ENCODE measurements around the gene HCAR2.

Gene HCAR2

GRCh38 chr12:122749569-122750332 lies 46.6 kb upstream of the HCAR2 start:
- no peak overlapping the region for H3K27ac ChIP-seq (ENCODE audit: low read length, poor library complexity, severe bottlenecking)
- no peak overlapping the region for H3K18ac ChIP-seq (ENCODE audit: low read depth in 1 of 2, low read length in 2 of 2)
- no peak overlapping the region for H3K14ac ChIP-seq (ENCODE audit: low read length in 2 of 2)
- no peaks in the 10 kb centered on the region for H3K27me3 ChIP-seq (ENCODE audit: control insufficient read depth in 1 of 2, insufficient read depth in 1 of 2, low read length in 2 of 2)
- no peak overlapping the region for H3K23ac ChIP-seq (ENCODE audit: low read length in 2 of 2)
- no peak overlapping the region for H2BK15ac ChIP-seq (ENCODE audit: low read depth, poor library complexity, severe bottlenecking)
- H3K9ac ChIP-seq (ENCODE audit: low read length) = no peak overlapping the region
- H3K4ac ChIP-seq (ENCODE audit: low read depth in 1 of 2, low read length in 2 of 2) = no peak overlapping the region
- no peak for DNase-seq
- H2BK5ac ChIP-seq (ENCODE audit: low read depth, low read length, poor library complexity, severe bottlenecking) = no peak overlapping the region
- H2AFZ ChIP-seq (ENCODE audit: low read depth, low read length) = no peak overlapping the region
- WGBS = 91% methylated on average over 5 of the region's 6 CpGs
- H2BK12ac ChIP-seq (ENCODE audit: low read length in 2 of 2) = no peak overlapping the region
- H3K79me1 ChIP-seq (replicated peaks; ENCODE audit: low read length, poor library complexity, severe bottlenecking) = no peaks in the 10 kb centered on the region
- no peak overlapping the region for H3K4me3 ChIP-seq (ENCODE audit: insufficient read depth in 1 of 2, low read depth in 1 of 2, low read length in 2 of 2)
- H2AK5ac ChIP-seq (ENCODE audit: low read length, severe bottlenecking) = no peak overlapping the region
- no peak overlapping the region for H4K91ac ChIP-seq (ENCODE audit: low read length)
- H3K9me3 ChIP-seq (ENCODE audit: control insufficient read depth, low read length) = no peaks in the 10 kb centered on the region
- peaks cover 2 to 10% of the 10 kb centered on the region in 2 experiments for H3K36me3 ChIP-seq (ENCODE audit: control insufficient read depth in 1 of 2, insufficient read depth in 2 of 2, low read depth in 1 of 2, low read length in 2 of 2)
- no peak overlapping the region for H3K4me2 ChIP-seq (ENCODE audit: low read length, poor library complexity, severe bottlenecking)
- peaks cover 7% of the 10 kb centered on the region for H3K4me1 ChIP-seq (ENCODE audit: control insufficient read depth, insufficient read depth, low read depth, low read length)
- H2BK120ac ChIP-seq (ENCODE audit: low read depth, low read length) = no peak overlapping the region
- no peak overlapping the region for H4K8ac ChIP-seq (ENCODE audit: low read length)

- WGBS = 91% methylated on average over 6 of the region's 9 CpGs
- Histone ChIP-seq H3K4me2 (ENCODE audit: low read length, poor library complexity, severe bottlenecking) (no peak overlapping the region), H2BK120ac (ENCODE audit: low read depth, low read length) (no peak overlapping the region), H3K27ac (ENCODE audit: low read length, poor library complexity, severe bottlenecking) (no peak overlapping the region), H2BK12ac (ENCODE audit: low read length in 2 of 2) (no peak overlapping the region), H2AK5ac (ENCODE audit: low read length, severe bottlenecking) (no peak overlapping the region), H2BK15ac (ENCODE audit: low read depth, poor library complexity, severe bottlenecking) (no peak overlapping the region), H4K8ac (ENCODE audit: low read length) (no peak overlapping the region), H3K14ac (ENCODE audit: low read length in 2 of 2) (no peak overlapping the region), H3K4me3 (ENCODE audit: insufficient read depth in 1 of 2, low read depth in 1 of 2, low read length in 2 of 2) (no peak overlapping the region), H2AFZ (ENCODE audit: low read depth, low read length) (no peak overlapping the region), H3K79me1 (replicated peaks; ENCODE audit: low read length, poor library complexity, severe bottlenecking) (no peaks in the 10 kb centered on the region), H3K36me3 (ENCODE audit: control insufficient read depth in 1 of 2, insufficient read depth in 2 of 2, low read depth in 1 of 2, low read length in 2 of 2) (no peaks in the 10 kb centered on the region), H3K27me3 (ENCODE audit: control insufficient read depth in 1 of 2, insufficient read depth in 1 of 2, low read length in 2 of 2) (no peaks in the 10 kb centered on the region), H3K4me1 (ENCODE audit: control insufficient read depth, insufficient read depth, low read depth, low read length) (peaks cover 3% of the 10 kb centered on the region), H3K4ac (ENCODE audit: low read depth in 1 of 2, low read length in 2 of 2) (no peak overlapping the region), H3K9me3 (ENCODE audit: control insufficient read depth, low read length) (no peaks in the 10 kb centered on the region), H4K91ac (ENCODE audit: low read length) (no peak overlapping the region), H2BK5ac (ENCODE audit: low read depth, low read length, poor library complexity, severe bottlenecking) (no peak overlapping the region), H3K23ac (ENCODE audit: low read length in 2 of 2) (no peak overlapping the region), H3K9ac (ENCODE audit: low read length) (no peak overlapping the region), H3K18ac (ENCODE audit: low read depth in 1 of 2, low read length in 2 of 2) (no peak overlapping the region)
- DNase-seq = no peak
Observed at GRCh38 chr12:122747224-122748135, 44.3 kb upstream of the HCAR2 start.

GRCh38 chr12:122743895-122744525 lies 40.9 kb upstream of the HCAR2 start:
- Histone ChIP-seq H2BK120ac (ENCODE audit: low read depth, low read length) (no peak overlapping the region), H3K9ac (ENCODE audit: low read length) (no peak overlapping the region), H3K23ac (ENCODE audit: low read length in 2 of 2) (no peak overlapping the region), H4K8ac (ENCODE audit: low read length) (no peak overlapping the region), H3K18ac (ENCODE audit: low read depth in 1 of 2, low read length in 2 of 2) (no peak overlapping the region), H3K27me3 (ENCODE audit: control insufficient read depth in 1 of 2, insufficient read depth in 1 of 2, low read length in 2 of 2) (no peaks in the 10 kb centered on the region), H2AK5ac (ENCODE audit: low read length, severe bottlenecking) (no peak overlapping the region), H3K4ac (ENCODE audit: low read depth in 1 of 2, low read length in 2 of 2) (no peak overlapping the region), H3K27ac (ENCODE audit: low read length, poor library complexity, severe bottlenecking) (no peak overlapping the region), H3K4me1 (ENCODE audit: control insufficient read depth, insufficient read depth, low read depth, low read length) (no peaks in the 10 kb centered on the region), H3K4me2 (ENCODE audit: low read length, poor library complexity, severe bottlenecking) (no peak overlapping the region), H2BK15ac (ENCODE audit: low read depth, poor library complexity, severe bottlenecking) (no peak overlapping the region), H3K9me3 (ENCODE audit: control insufficient read depth, low read length) (no peaks in the 10 kb centered on the region), H3K36me3 (ENCODE audit: control insufficient read depth in 1 of 2, insufficient read depth in 2 of 2, low read depth in 1 of 2, low read length in 2 of 2) (no peaks in the 10 kb centered on the region), H2BK5ac (ENCODE audit: low read depth, low read length, poor library complexity, severe bottlenecking) (no peak overlapping the region), H2AFZ (ENCODE audit: low read depth, low read length) (no peak overlapping the region), H3K14ac (ENCODE audit: low read length in 2 of 2) (no peak overlapping the region), H3K4me3 (ENCODE audit: insufficient read depth in 1 of 2, low read depth in 1 of 2, low read length in 2 of 2) (no peak overlapping the region), H2BK12ac (ENCODE audit: low read length in 2 of 2) (no peak overlapping the region), H3K79me1 (replicated peaks; ENCODE audit: low read length, poor library complexity, severe bottlenecking) (no peaks in the 10 kb centered on the region), H4K91ac (ENCODE audit: low read length) (no peak overlapping the region)
- DNase-seq = no peak
- WGBS = 95% methylated on average over 4 of the region's 7 CpGs

- Histone ChIP-seq H2BK120ac (ENCODE audit: low read depth, low read length) (no peak overlapping the region), H3K4me1 (ENCODE audit: control insufficient read depth, insufficient read depth, low read depth, low read length) (no peaks in the 10 kb centered on the region), H3K27ac (ENCODE audit: low read length, poor library complexity, severe bottlenecking) (no peak overlapping the region), H2BK15ac (ENCODE audit: low read depth, poor library complexity, severe bottlenecking) (no peak overlapping the region), H3K79me1 (replicated peaks; ENCODE audit: low read length, poor library complexity, severe bottlenecking) (no peaks in the 10 kb centered on the region), H4K8ac (ENCODE audit: low read length) (no peak overlapping the region), H3K36me3 (ENCODE audit: control insufficient read depth in 1 of 2, insufficient read depth in 2 of 2, low read depth in 1 of 2, low read length in 2 of 2) (no peaks in the 10 kb centered on the region), H3K9me3 (ENCODE audit: control insufficient read depth, low read length) (no peaks in the 10 kb centered on the region), H3K4ac (ENCODE audit: low read depth in 1 of 2, low read length in 2 of 2) (no peak overlapping the region), H3K23ac (ENCODE audit: low read length in 2 of 2) (no peak overlapping the region), H2AFZ (ENCODE audit: low read depth, low read length) (no peak overlapping the region), H3K4me3 (ENCODE audit: insufficient read depth in 1 of 2, low read depth in 1 of 2, low read length in 2 of 2) (no peak overlapping the region), H2AK5ac (ENCODE audit: low read length, severe bottlenecking) (no peak overlapping the region), H2BK12ac (ENCODE audit: low read length in 2 of 2) (no peak overlapping the region), H3K4me2 (ENCODE audit: low read length, poor library complexity, severe bottlenecking) (no peak overlapping the region), H3K27me3 (ENCODE audit: control insufficient read depth in 1 of 2, insufficient read depth in 1 of 2, low read length in 2 of 2) (no peaks in the 10 kb centered on the region), H3K14ac (ENCODE audit: low read length in 2 of 2) (no peak overlapping the region), H3K9ac (ENCODE audit: low read length) (no peak overlapping the region), H4K91ac (ENCODE audit: low read length) (peak overlapping the region; percentile 28), H3K18ac (ENCODE audit: low read depth in 1 of 2, low read length in 2 of 2) (no peak overlapping the region), H2BK5ac (ENCODE audit: low read depth, low read length, poor library complexity, severe bottlenecking) (no peak overlapping the region)
- WGBS = 94% methylated on average over 7 of the region's 7 CpGs
- DNase-seq = no peak
Observed at GRCh38 chr12:122740351-122740750, 37.2 kb upstream of the HCAR2 start.

Measured in mesenchymal stem cell (in vitro differentiated cells and primary cell).